HG03565 (cell line): Measurements from ENCODE around the gene CLCN4.

Source experiments
- ATAC-seq: cut with Tn5 transposase; IDR thresholded peaks from one replicate; pipeline ENCODE4 v1.9.1; 2021; ENCODE audit warnings: mild to moderate bottlenecking, moderate library complexity; ENCODE audit not compliant: unreplicated experiment

Gene CLCN4

DNA sequence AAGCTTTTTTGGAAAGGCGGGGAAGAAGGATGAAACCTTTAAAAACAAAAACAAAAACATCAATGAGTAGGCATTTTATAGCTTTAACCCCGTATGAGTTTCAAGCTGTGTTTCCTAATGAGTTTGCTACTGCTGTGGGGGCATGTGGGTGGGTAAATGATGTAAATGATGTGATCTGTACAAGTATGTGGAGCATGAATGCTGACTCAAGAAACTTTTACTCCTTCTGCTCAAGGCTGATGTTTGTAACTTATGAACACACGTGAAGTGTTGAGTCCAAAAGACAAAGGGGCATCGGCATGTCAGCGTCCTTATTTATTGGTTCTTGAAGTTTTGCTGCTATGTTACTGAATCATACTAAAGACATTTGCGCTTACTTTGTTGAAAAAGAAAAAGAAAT is 76.9 kb downstream of the CLCN4 start:
- no peak for ATAC-seq

DNA sequence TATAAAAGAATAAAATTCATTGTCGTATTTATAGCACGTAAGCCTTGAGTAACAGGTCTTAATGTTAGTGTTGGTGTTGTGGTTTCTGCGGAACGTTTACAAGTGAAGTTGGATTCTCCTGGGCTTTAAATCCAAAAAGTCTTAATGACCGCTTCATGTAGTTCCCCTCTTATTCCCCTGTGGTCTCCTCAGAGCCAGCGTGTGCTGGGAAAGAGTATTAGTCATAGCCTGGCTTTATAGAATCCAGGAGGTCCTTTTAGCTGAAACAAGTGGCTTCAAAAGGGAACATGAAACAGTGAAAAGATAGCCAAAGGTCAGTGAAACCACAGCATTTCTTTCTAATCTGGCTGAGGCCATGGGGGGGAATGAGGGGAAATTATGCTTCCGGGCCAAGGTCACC is 79.1 kb downstream of the CLCN4 start:
- ATAC-seq = no peak

DNA sequence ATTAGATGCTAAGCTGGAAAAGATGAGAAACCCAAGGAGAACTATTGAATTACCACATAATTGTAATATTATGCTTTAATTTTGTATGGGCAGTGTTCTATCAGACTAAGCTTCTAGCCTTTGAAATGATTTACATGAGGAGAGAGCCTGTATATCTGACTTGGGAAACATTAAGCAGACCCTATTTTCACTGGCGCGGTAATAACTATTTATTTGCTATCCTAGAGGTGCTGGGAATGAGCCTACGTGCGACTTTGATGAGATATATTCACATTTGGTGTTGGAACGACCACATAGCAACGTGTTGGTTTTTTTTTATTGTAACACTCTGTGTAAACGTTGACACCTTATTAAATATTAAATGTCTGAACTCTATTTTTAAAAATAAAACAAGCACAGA is 80.5 kb downstream of the CLCN4 start:
- no peak for ATAC-seq

DNA sequence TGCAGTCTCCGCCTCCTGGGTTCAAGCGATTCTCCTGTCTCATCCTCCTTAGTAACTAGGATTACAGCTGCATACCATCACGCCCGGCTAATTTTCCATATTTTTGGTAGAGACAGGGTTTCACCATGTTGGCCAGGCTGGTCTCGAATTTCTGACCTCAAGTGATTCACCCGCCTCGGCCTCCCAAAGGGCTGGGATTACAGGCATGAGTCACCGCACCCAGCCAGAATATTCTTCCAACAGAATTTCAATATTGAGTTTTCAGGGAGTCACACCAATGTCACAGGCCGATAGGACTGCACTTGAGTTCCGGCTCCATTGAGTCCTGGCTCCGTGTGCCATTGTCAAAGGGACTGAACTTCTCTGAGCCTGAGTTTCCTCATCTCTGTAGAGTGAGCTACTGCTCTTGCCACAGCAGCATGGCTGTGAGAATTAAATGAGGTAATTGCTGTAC is 82.9 kb downstream of the CLCN4 start:
- ATAC-seq = no peak

DNA sequence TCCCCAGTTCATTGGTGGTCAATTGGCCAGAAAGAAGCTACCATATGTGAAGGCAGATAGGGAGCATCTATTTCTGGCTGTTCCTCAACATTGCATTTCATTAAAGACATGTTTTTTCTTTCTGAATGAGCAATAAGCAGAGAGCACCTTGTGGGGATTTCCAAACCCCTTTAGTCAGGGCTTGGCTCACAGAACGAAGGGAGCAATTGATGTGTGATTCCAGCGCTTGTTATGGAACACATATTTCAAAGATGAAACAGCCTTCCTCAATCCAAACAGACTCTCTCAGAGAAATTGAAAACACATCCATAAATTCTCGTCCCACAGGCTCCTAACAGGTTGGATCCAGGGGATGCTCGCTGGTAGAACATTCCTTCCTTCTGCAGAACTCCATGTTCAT is 84.1 kb downstream of the CLCN4 start:
- ATAC-seq = no peak

DNA sequence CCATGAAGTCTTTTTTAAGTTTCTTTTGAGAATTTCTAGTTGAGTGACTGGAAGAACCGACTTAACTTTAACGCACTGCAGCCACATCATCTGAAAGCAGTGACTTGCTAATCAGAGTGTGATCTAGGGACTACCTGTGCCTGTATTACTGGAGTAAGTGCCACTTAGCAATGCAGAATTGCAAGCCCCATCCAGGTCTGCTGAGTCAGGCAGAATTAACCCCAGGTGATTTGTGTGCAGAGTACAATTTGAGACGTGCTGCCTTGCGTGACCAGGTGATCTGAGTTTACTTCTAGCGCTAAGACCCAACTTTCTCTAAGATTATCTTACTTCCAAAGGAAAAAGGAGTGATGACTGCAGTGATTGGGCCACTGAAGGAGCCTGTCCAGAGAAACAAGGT is 85.3 kb downstream of the CLCN4 start:
- no peak for ATAC-seq

DNA sequence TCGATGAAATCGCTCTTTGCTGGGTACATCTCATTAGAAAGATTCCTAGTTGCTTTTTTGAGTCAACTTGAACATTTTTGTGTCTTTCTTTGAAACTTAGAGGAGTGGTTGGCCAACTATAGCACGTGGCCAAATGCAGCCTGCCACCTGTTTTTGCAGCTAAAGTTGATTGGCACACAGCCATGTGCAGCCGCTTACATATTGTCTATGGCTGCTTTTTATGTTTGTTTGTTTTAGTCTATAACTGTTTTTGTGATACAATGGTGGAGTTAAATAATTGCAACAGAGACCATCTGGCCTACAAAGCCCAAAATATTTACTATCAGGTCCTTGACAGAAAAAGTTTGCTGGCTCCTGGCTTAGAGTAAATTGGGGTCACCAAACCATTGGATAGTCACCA is 86.3 kb downstream of the CLCN4 start:
- no peak for ATAC-seq

DNA sequence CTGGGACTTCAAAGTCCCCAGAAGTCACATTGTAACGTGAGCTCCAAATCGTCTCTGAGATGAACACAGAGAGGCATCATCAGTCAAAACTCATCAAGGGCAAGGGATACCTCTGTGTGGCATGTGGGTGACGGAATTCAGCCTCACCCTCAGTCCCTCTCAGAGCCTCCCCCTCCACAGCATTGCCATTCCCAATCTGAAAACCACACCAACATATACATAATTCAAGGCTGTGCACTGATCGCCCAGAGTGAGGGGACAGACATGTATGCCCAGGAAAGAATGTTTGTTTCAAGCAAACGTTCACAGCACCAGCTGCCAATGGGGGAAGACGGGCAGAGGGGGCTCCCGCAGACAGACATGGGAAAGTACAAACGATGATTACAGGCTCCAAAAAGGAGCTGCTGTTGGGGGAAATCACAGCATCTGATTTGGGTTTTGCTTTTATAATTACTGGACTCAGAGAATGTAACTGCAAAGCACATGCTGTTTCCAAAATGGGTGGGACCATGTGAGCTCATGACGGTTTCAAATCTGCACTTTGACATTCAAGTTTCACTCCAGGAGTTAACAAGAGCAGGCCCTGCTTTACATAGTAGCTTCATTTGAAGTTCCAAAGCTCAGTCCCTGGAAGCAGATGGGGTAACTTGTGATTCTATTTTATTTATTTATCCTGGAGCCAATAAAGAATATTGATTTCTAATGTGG is 88.3 kb downstream of the CLCN4 start:
- no peak for ATAC-seq

DNA sequence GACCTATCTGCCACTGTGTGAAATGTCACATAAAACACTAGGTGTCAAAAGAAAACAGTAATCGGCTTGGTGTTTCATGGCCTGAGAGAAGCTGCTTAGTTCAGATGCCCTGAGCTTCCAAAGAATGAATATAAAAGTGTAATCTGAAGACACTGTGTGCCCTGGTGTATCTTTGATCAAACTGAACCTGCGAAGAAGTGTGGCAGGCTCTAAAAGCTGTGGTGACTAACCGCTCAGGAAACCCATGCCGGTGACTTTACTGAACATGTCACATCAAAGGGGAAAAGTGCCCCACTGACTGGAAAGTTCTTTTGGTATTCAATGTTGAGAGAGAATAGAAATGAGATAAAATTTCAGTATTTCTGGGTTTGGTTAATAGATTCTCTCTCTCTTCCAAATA is 89.1 kb downstream of the CLCN4 start:
- no peak for ATAC-seq

DNA sequence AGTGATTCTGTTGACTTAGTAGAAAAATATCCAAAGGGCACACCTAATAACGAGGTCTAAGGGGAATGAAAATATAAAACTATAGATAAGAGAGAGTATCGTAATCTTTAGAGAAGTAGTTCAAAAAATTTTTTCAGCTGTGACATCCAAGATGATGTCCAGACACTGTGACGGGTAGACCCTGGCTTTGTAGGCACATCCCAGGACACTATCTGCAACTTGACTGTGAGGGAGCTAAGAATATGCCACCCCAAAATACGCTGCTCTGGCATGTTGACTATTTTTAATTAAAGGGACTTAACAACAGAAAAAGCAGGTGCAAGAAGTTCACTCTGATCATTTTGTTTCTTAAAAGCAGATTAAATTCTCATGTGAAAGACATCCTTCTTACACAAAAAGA is 89.5 kb downstream of the CLCN4 start:
- ATAC-seq = no peak

DNA sequence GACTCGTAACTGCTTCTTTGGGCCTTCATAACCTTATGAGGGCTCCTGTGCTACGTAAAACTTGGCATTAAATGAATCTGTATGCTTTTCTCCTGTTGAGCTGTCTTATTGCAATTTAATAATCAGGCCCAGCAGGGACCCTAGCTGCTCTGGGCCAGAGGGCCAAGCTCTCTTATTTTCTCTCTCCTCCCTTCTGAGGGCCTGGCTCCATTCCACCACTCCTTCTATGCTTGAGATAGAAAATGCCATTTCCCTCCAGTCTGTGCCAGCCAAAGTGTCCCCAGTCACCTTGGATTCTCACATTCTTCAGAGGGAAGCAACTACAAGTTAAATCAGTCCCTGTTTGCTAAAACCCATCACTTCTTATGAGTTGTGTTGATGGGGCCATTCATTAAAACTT is 90.1 kb downstream of the CLCN4 start:
- no peak for ATAC-seq

DNA sequence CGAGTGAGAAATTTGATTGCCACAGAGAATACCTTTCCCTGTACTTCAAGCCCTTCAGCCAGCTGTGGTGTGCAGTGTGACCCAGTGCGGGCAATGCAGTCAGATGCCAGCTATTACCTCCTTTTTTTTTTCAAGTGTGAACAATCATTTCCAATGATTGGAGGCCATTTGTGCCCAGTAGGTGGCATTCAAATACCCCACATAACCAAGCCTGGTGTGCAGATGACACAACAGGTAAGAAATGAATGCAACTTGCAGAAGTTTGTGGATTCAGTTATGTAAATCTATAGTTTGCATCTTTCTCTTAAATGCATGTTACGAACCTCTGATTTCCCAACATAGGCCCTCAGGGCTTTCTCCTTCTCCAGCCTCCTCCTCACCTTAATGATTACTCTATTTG is 98.0 kb downstream of the CLCN4 start:
- ATAC-seq = no peak

DNA sequence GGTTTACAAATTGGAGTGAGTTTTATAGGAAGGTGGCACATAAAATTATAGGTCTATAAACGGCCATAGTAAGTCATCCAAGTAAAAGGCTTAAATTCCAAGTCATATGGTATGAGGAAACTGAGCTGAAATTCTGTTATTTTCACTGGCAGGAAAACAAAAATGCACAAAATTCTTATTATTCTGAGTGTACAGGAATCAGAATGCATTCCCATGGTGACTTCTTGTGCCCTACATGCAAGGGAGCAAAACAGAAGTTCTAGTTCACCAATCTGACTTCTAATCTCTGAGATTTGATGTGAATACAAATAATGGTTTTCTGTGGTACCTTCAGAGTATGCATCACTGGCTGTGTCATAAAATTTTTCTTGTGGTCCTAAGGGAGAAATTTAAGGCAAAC is 102.9 kb downstream of the CLCN4 start:
- ATAC-seq = no peak

DNA sequence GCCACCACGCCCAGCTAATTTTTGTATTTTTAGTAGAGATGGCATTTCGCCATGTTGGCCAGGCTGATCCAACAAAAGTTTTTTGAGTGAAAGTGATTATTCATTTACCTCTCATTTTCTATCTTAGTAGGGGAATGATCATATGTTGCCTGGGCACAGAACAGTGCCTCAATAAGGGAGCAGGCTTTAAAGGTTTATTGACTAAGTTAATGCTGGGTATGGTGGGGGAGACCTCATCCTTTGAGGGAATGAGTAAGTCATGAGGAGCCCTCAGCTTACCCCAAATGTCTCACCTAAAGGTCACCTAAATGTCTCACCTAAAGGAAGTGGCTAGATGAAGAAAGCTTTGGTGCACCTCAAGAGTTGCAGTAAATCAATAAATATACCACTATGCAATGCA is 109.0 kb downstream of the CLCN4 start:
- no peak for ATAC-seq

DNA sequence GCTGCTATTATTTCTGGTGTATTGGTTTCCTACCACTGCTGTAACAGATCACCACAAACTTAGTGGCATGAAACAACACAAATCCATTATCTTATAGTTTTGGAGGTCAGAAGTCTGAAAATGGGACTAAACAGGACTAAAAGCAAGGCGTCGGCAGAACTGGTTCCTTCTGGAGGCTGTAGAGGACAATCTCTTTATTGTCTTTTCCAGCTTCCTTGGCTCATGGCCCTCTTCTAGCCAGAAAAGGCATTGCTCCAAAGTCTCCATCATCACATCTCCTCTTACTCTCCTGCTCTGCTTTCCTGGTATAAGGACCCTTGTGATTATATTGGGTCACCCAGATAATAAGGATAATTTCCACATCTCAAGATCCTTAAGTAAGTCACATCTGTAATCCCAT is 121.9 kb downstream of the CLCN4 start:
- no peak for ATAC-seq

DNA sequence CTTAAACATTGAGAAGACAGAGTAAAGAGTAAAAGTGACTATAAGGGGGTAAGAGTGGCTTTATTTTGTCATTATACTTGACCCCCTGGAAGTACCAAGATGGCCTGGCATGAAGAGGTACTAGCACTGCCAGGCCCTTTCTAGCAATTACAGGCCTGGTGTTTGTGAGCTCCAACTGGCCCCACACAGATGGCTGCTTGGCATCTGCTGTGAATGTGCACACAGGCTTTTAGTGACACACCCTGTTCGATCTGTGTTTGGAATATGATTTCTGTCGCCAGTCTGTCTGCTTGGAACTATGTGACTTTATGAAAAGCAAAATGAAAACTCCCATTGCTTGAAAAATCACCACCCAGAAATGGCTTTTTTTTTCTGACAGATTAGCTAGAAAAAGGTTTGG is 123.3 kb downstream of the CLCN4 start:
- ATAC-seq = no peak

DNA sequence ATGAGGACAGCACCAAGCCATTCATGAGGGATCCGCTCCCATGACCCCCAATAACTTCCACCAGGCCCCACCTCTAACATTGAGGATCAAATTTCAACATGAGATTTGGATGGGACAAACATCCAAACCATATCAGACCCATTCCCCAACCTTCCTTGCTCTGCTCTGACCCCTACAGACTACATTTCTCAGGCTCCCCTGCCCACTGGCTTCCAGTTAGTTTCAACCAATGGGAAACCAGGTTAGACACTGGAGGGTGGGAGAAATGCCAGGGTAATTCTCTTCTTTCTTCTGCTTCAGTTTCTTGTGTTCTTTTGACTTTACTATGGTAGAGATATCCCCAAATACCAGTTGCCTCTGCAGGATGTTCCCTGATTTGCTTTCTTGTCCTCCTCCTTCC is 125.7 kb downstream of the CLCN4 start:
- no peak for ATAC-seq

DNA sequence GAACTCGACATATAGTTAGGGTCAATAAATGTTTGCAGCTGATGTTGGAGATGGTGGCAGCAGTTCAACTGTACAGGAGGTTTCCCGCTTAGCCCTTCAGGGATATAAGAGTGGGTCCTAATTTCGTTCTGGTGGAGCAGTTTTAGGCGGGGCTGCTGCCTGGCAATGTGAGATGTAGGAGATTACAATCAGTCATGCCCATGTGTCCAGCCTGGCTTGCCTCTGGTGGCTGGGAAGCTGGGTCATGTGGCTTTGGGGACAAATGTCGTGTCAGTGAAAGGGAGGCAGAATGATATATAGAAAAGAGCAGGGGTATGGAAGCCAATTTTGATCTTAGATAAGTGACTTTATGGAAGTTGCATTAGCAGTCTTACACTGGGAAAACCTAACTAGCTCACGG is 129.4 kb downstream of the CLCN4 start:
- no peak for ATAC-seq
